Measurements from ENCODE around the gene AEBP1.

The AEBP1 gene

DNA sequence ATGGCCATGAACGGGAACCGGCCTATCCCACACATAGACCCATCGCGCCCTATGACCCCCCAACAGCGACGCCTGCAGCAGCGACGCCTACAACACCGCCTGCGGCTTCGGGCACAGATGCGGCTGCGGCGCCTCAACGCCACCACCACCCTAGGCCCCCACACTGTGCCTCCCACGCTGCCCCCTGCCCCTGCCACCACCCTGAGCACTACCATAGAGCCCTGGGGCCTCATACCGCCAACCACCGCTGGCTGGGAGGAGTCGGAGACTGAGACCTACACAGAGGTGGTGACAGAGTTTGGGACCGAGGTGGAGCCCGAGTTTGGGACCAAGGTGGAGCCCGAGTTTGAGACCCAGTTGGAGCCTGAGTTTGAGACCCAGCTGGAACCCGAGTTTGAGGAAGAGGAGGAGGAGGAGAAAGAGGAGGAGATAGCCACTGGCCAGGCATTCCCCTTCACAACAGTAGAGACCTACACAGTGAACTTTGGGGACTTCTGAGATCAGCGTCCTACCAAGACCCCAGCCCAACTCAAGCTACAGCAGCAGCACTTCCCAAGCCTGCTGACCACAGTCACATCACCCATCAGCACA is 9.7 kb downstream of the AEBP1 start:
- Histone ChIP-seq H3K9ac (ENCODE audit: low read length) (no peak overlapping the region), H3K4me1 (ENCODE audit: control insufficient read depth, insufficient read depth, low read length) (no peaks in the 10 kb centered on the region)

GRCh38 chr7:44114586-44115310 is 10.6 kb downstream of the AEBP1 start:
- H3K4me1 ChIP-seq (ENCODE audit: control insufficient read depth, insufficient read depth, low read length) = no peaks in the 10 kb centered on the region

More for the DNA sequence above, 9.7 kb downstream of the AEBP1 start:
- Histone ChIP-seq H3K36me3 (ENCODE audit: control insufficient read depth, insufficient read depth, low read length) (peaks cover 11% of the 10 kb centered on the region), H3K27ac (ENCODE audit: low read depth, low read length) (no peak overlapping the region), H3K27me3 (ENCODE audit: control insufficient read depth, insufficient read depth, low read length) (no peaks in the 10 kb centered on the region), H3K4me3 (ENCODE audit: low read length) (no peak overlapping the region)

GRCh38 chr7:44116087-44116788 is 12.1 kb downstream of the AEBP1 start:
- no peaks in the 10 kb centered on the region for H3K27me3 ChIP-seq (ENCODE audit: control insufficient read depth, insufficient read depth, low read length)
- no peaks in the 10 kb centered on the region for H3K4me1 ChIP-seq (ENCODE audit: control insufficient read depth, insufficient read depth, low read length)
- no peak overlapping the region for H3K4me3 ChIP-seq (ENCODE audit: low read length)
- no peak overlapping the region for H3K27ac ChIP-seq (ENCODE audit: low read depth, low read length)
- H3K9ac ChIP-seq (ENCODE audit: low read length) = no peak overlapping the region
- peaks cover 19% of the 10 kb centered on the region for H3K36me3 ChIP-seq (ENCODE audit: control insufficient read depth, insufficient read depth, low read length)

More at GRCh38 chr7:44114586-44115310, 10.6 kb downstream of the AEBP1 start:
- peaks cover 13% of the 10 kb centered on the region for H3K36me3 ChIP-seq (ENCODE audit: control insufficient read depth, insufficient read depth, low read length)
- H3K27ac ChIP-seq (ENCODE audit: low read depth, low read length) = no peak overlapping the region
- H3K4me3 ChIP-seq (ENCODE audit: low read length) = no peak overlapping the region
- no peak overlapping the region for H3K9ac ChIP-seq (ENCODE audit: low read length)
- H3K27me3 ChIP-seq (ENCODE audit: control insufficient read depth, insufficient read depth, low read length) = no peaks in the 10 kb centered on the region

DNA sequence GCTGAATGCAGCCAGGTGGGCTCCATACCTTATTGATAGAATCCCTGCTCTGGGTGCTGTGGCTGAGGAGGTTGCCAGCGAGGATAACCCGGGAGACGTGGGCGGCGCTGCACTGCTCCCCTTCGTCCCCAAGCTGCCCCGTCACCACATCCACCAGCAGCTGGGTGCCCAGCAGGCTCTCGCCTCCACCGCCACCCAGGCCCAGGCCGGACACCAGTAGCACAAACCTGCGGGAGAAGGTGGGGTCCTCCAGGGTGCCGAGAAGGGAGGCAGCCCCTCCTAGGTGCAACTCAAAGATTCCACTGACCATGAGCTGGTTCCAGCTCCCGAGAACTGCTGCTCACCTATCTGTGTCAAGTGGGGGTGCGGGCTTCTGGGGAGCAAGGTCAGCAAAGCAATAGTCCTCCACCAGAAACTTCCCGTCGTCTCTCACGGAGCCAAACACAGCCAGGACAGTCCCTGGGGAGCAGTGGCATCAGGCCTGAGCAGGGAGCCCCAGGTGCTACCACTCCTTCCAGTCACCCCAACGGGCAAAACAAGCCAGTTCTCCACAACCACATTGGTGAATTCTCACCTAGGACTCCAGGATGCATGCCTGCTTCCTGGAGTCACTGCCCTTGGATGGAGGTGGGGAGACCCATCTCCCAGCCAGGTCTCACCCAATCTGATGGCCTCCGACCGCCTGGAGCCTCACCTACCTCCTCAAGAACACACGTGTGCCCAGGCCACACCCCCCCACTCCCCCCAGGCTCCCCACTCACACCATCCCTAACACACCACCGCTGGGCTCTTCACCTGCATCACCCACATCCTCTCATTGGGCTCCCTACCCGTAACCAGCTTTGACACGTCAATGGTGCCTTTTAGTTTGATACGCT is 12.9 kb downstream of the AEBP1 start:
- Histone ChIP-seq H3K36me3 (ENCODE audit: control insufficient read depth, insufficient read depth, low read length) (peaks cover 19% of the 10 kb centered on the region), H3K4me1 (ENCODE audit: control insufficient read depth, insufficient read depth, low read length) (no peaks in the 10 kb centered on the region), H3K9ac (ENCODE audit: low read length) (no peak overlapping the region), H3K4me3 (ENCODE audit: low read length) (no peak overlapping the region), H3K27ac (ENCODE audit: low read depth, low read length) (no peak overlapping the region), H3K27me3 (ENCODE audit: control insufficient read depth, insufficient read depth, low read length) (no peaks in the 10 kb centered on the region)

- H3K4me1 ChIP-seq (ENCODE audit: control insufficient read depth, insufficient read depth, low read length) = peaks cover 5% of the 10 kb centered on the region
- H3K36me3 ChIP-seq (ENCODE audit: control insufficient read depth, insufficient read depth, low read length) = peaks cover 19% of the 10 kb centered on the region
- H3K27me3 ChIP-seq (ENCODE audit: control insufficient read depth, insufficient read depth, low read length) = no peaks in the 10 kb centered on the region
- no peak overlapping the region for H3K9ac ChIP-seq (ENCODE audit: low read length)
- no peak overlapping the region for H3K4me3 ChIP-seq (ENCODE audit: low read length)
- no peak overlapping the region for H3K27ac ChIP-seq (ENCODE audit: low read depth, low read length)
Measured at GRCh38 chr7:44117801-44118429, 13.8 kb downstream of the AEBP1 start.

DNA sequence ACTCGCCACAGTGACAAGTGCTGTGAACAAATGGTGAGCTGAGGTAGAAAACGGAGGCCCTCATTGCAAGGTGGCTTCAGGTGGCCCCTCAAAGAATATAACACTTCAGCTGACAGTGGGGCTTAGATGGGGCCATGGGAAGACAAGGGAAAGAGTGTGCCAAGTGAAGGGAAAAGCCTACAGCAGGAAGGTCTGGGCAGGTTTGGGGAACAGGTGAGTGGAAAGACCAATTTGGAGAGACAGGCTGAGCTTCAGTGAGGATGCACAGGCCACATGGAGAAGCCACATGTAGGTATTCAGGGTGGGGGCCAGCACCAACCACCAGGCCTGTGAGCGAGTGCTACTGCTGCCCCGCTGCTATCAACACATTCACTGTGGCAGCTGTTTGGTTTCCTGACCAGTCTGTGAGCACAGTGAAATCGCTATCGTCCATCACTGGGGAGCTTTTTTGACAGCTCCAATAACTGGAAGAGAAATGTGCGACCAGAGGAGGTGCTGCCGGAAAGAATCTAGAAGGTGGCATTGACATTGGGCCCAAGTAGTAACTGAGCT is 15.8 kb downstream of the AEBP1 start:
- Histone ChIP-seq H3K27me3 (ENCODE audit: control insufficient read depth, insufficient read depth, low read length) (no peaks in the 10 kb centered on the region), H3K27ac (ENCODE audit: low read depth, low read length) (no peak overlapping the region), H3K4me1 (ENCODE audit: control insufficient read depth, insufficient read depth, low read length) (peaks cover 5% of the 10 kb centered on the region), H3K9ac (ENCODE audit: low read length) (no peak overlapping the region), H3K4me3 (ENCODE audit: low read length) (no peak overlapping the region), H3K36me3 (ENCODE audit: control insufficient read depth, insufficient read depth, low read length) (peaks cover 16% of the 10 kb centered on the region)

DNA sequence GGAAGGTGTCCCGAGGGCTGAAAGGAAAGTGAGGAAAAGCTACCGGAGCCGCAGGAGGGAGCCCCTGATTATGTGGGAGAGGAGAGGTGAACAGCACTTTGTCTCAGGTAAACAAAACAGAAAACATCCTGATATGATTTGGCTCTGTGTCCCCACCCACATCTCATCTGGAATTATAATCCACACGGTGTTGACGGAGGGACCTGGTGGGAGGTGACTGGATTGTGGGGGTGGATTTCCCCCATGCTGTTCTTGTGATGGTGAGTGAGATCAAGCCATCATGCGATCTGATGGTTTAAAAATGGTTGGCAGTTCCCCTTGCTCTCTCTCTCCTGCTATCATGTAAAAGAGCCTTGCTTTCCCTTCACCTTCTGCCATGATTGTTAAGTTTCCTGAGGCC is 16.2 kb downstream of the AEBP1 start:
- Histone ChIP-seq H3K27ac (ENCODE audit: low read depth, low read length) (no peak overlapping the region), H3K9ac (ENCODE audit: low read length) (no peak overlapping the region), H3K4me3 (ENCODE audit: low read length) (no peak overlapping the region), H3K4me1 (ENCODE audit: control insufficient read depth, insufficient read depth, low read length) (peaks cover 5% of the 10 kb centered on the region), H3K36me3 (ENCODE audit: control insufficient read depth, insufficient read depth, low read length) (peaks cover 16% of the 10 kb centered on the region), H3K27me3 (ENCODE audit: control insufficient read depth, insufficient read depth, low read length) (no peaks in the 10 kb centered on the region)

GRCh38 chr7:44121761-44122420 is 17.7 kb downstream of the AEBP1 start:
- H3K36me3 ChIP-seq (ENCODE audit: control insufficient read depth, insufficient read depth, low read length) = peaks cover 12% of the 10 kb centered on the region
- H3K9ac ChIP-seq (ENCODE audit: low read length) = no peak overlapping the region
- H3K4me1 ChIP-seq (ENCODE audit: control insufficient read depth, insufficient read depth, low read length) = peaks cover 5% of the 10 kb centered on the region
- no peak overlapping the region for H3K4me3 ChIP-seq (ENCODE audit: low read length)
- H3K27me3 ChIP-seq (ENCODE audit: control insufficient read depth, insufficient read depth, low read length) = no peaks in the 10 kb centered on the region
- no peak overlapping the region for H3K27ac ChIP-seq (ENCODE audit: low read depth, low read length)

GRCh38 chr7:44122529-44122928 is 18.4 kb downstream of the AEBP1 start:
- peak overlapping the region; percentile 82 for H3K27ac ChIP-seq (ENCODE audit: low read depth, low read length)
- H3K4me3 ChIP-seq (ENCODE audit: low read length) = peak overlapping the region; percentile 79

GRCh38 chr7:44123190-44124003 is 19.3 kb downstream of the AEBP1 start, which contains the start of gene POLD2:
Gene POLD2 (minus strand): TSS chr7:44123548. CDS start chr7:44122053, 1,495 bp downstream.
- H3K4me1 ChIP-seq (ENCODE audit: control insufficient read depth, insufficient read depth, low read length) = peaks cover 5% of the 10 kb centered on the region
- H3K4me3 ChIP-seq (ENCODE audit: low read length) = peak within 1 kb of the TSS; percentile 91
- H3K36me3 ChIP-seq (ENCODE audit: control insufficient read depth, insufficient read depth, low read length) = peaks cover 8% of the 10 kb centered on the region
- no peaks in the 10 kb centered on the region for H3K27me3 ChIP-seq (ENCODE audit: control insufficient read depth, insufficient read depth, low read length)
- H3K9ac ChIP-seq (ENCODE audit: low read length) = peak within 1 kb of the TSS; percentile 67
- peak within 1 kb of the TSS; percentile 88 for H3K27ac ChIP-seq (ENCODE audit: low read depth, low read length)

More at GRCh38 chr7:44122529-44122928, 18.4 kb downstream of the AEBP1 start:
- Histone ChIP-seq H3K9ac (ENCODE audit: low read length) (no peak overlapping the region), H3K36me3 (ENCODE audit: control insufficient read depth, insufficient read depth, low read length) (peaks cover 8% of the 10 kb centered on the region), H3K4me1 (ENCODE audit: control insufficient read depth, insufficient read depth, low read length) (peaks cover 5% of the 10 kb centered on the region), H3K27me3 (ENCODE audit: control insufficient read depth, insufficient read depth, low read length) (no peaks in the 10 kb centered on the region)

All from rectal smooth muscle tissue (tissue), 1 donor.